Neural cell (in vitro differentiated cells): Measurements from ENCODE around the gene TNFRSF19. TPM values are rescaled to one million over a fixed set of nuclear protein-coding genes. Genes with fewer than 3 reads are reported as not detected.

Source experiments
- H2AFZ ChIP-seq: fragments of 200-600, 300-800 bp; sonication (generic), shearing (Covaris generic); 2 replicates; pipeline ENCODE4 v1.6.0; 2014; ENCODE audit warnings: low read depth, mild to moderate bottlenecking, antibody characterized with exemption, low read length, moderate library complexity
- H3F3A ChIP-seq: fragments of 200-600 bp; shearing (Covaris generic); 2 replicates; pipeline ENCODE4 v1.6.1; 2016; ENCODE audit warnings: mild to moderate bottlenecking, moderate library complexity, mixed read lengths, antibody characterized with exemption, low read length; ENCODE audit not compliant: insufficient read depth, poor library complexity, severe bottlenecking
- H3K27ac ChIP-seq: fragments of 200-600, 300-800 bp; sonication (generic), shearing (Covaris generic); 2 replicates; pipeline ENCODE4 v1.5.1; 2014; ENCODE audit warnings: mild to moderate bottlenecking, low read length, moderate library complexity
- H3K27me3 ChIP-seq: fragments of 300-800, 200-600 bp; sonication (generic), shearing (Covaris generic); 2 replicates; pipeline ENCODE4 v1.6.0; 2014; ENCODE audit warnings: mild to moderate bottlenecking, low read depth, low read length, moderate library complexity; ENCODE audit not compliant: insufficient read depth
- H3K36me3 ChIP-seq: fragments of 300-800, 200-600 bp; sonication (generic), shearing (Covaris generic); 2 replicates; pipeline ENCODE4 v1.5.1; 2014; ENCODE audit warnings: mild to moderate bottlenecking, antibody characterized with exemption, low read length, moderate library complexity; ENCODE audit not compliant: insufficient read depth
- H3K4me2 ChIP-seq: fragments of 300-800, 200-600 bp; sonication (generic), shearing (Covaris generic); 2 replicates; pipeline ENCODE4 v1.6.0; 2014; ENCODE audit warnings: mild to moderate bottlenecking, low read length
- H3K4me3 ChIP-seq: fragments of 300-800, 200-600 bp; sonication (generic), shearing (Covaris generic); 2 replicates; pipeline ENCODE4 v1.5.1; 2014; ENCODE audit warnings: mild to moderate bottlenecking, low read length, moderate library complexity
- H3K79me2 ChIP-seq: fragments of 200-600 bp; shearing (Covaris generic); replicated peaks from 2 replicates; pipeline ENCODE4 v1.6.0; 2014; ENCODE audit warnings: mild to moderate bottlenecking, low read length, moderate library complexity; ENCODE audit not compliant: insufficient read depth
- H3K9ac ChIP-seq: fragments of 300-800, 200-600 bp; sonication (generic), shearing (Covaris generic); 2 replicates; pipeline ENCODE4 v1.6.1; 2016; ENCODE audit warnings: mild to moderate bottlenecking, low read length, mixed read lengths
- H3K9me2 ChIP-seq: fragments of 200-600 bp; shearing (Covaris generic); 2 replicates; pipeline ENCODE4 v1.6.1; 2016; ENCODE audit warnings: mild to moderate bottlenecking, low read length, mixed read lengths; ENCODE audit not compliant: insufficient read depth
- H3K9me3 ChIP-seq: fragments of 200-600, 300-800 bp; sonication (generic), shearing (Covaris generic); 2 replicates; pipeline ENCODE4 v1.6.1; 2016; ENCODE audit warnings: mild to moderate bottlenecking, mixed run types, low read length, moderate library complexity, mixed read lengths
- H4K20me1 ChIP-seq: fragments of 200-600 bp; shearing (Covaris generic); 2 replicates; pipeline ENCODE4 v1.6.1; 2016; ENCODE audit warnings: mild to moderate bottlenecking, mixed run types; ENCODE audit not compliant: insufficient read depth
- EP300 ChIP-seq: fragments of 450-650 bp; conservative IDR thresholded peaks from 2 replicates; pipeline ENCODE4 v1.6.1; 2014; ENCODE audit warnings: antibody characterized with exemption, mild to moderate bottlenecking, moderate library complexity; ENCODE audit not compliant: poor library complexity, severe bottlenecking
- EZH2 ChIP-seq: fragments of 200-600, 300-800 bp; shearing (Covaris generic), sonication (generic); IDR thresholded peaks from 2 replicates; pipeline ENCODE4 v1.6.1; 2014; ENCODE audit warnings: antibody characterized with exemption, low read length, borderline replicate concordance, mild to moderate bottlenecking; ENCODE audit not compliant: insufficient read depth, poor library complexity, severe bottlenecking
- MXI1 ChIP-seq: fragments of 450-650 bp; conservative IDR thresholded peaks from 2 replicates; pipeline ENCODE4 v1.6.1; 2014; ENCODE audit warnings: antibody characterized with exemption, mild to moderate bottlenecking; ENCODE audit not compliant: poor library complexity, severe bottlenecking
- POLR2AphosphoS5 ChIP-seq: IDR thresholded peaks from 2 replicates; pipeline ENCODE4 v1.6.1; 2012
- RAD21 ChIP-seq: fragments of 450-650 bp; conservative IDR thresholded peaks from 2 replicates; pipeline ENCODE4 v1.6.1; 2014; ENCODE audit warnings: antibody characterized with exemption, mild to moderate bottlenecking, moderate library complexity
- SMC3 ChIP-seq: fragments of 450-650 bp; conservative IDR thresholded peaks from 2 replicates; pipeline ENCODE4 v1.6.1; 2014; ENCODE audit warnings: antibody characterized with exemption, mild to moderate bottlenecking, moderate library complexity; ENCODE audit not compliant: poor library complexity
- TAF1 ChIP-seq: IDR thresholded peaks from 2 replicates; pipeline ENCODE4 v1.6.1; 2012; ENCODE audit warnings: low read depth
- polyA plus RNA-seq: library from polyadenylated mRNA; depleted of rRNA; stranded (reverse); fragments of >200 nt; gene quantifications from 2 replicates; pipeline ENCODE4 v1.2.3, GENCODE V29; 2014
- TF ChIP-seq, protein P1 (sequence below): IDR thresholded peaks from 2 replicates; pipeline ENCODE4 v1.6.1; 2012; ENCODE audit warnings: borderline replicate concordance
- TF ChIP-seq, protein P2 (sequence below): fragments of 450-650 bp; IDR thresholded peaks from 2 replicates; pipeline ENCODE4 v1.5.1; 2014; ENCODE audit warnings: antibody characterized with exemption, mild to moderate bottlenecking, moderate library complexity; ENCODE audit not compliant: poor library complexity, severe bottlenecking

The TNFRSF19 gene
- polyA plus RNA-seq, 1 donor from 2014 or later = 3.3 TPM

DNA sequence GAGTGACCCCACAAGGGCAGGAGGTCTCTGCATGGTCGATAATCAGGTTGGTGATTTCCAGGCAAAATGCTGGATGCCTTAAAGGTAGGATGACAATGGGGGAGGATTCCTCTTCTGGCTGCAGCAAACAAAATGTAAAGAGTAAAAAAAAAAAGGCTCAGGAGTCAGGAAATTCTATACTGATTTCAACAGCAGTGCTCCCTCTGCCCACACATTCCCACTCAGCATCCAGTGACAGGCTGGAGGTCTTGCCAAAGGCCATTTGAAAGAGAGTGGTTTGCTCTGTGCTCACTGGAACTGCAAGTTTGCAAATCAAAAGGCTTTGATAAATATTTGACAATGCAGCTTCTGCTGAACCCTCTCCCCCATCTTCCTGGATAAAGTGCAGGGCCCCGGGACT, 135.4 kb downstream of the TNFRSF19 start:
- no peak overlapping the region for H3K4me2 ChIP-seq

DNA sequence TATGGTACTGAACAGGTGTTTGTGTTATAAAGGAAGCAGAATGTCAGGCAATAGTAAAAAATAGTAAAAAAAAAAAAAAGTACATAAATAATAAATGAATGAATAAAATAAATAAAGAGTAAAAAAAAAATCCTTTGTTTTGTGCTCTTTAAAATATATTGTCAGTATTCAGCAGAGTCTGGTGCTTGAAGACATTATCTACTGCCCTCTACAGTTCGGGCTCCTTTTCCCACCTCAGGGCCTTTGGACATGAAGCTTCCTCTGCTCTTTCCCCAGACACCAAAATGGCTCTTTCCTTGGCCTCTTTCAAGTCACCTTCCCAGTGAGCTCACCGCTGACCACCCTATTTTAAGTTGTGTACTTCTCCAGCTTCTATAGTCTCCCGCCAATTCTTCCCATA, 137.5 kb downstream of the TNFRSF19 start:
- H3K27ac ChIP-seq = no peak overlapping the region
- no peak overlapping the region for H3K4me3 ChIP-seq
- no peaks in the 10 kb centered on the region for H3K27me3 ChIP-seq
- no peak overlapping the region for H3K9ac ChIP-seq
- H4K20me1 ChIP-seq = no peaks in the 10 kb centered on the region
- H3K9me2 ChIP-seq = no peaks in the 10 kb centered on the region
- no peak overlapping the region for H2AFZ ChIP-seq
- no peaks in the 10 kb centered on the region for H3K79me2 ChIP-seq
- no peaks in the 10 kb centered on the region for H3K9me3 ChIP-seq
- H3F3A ChIP-seq = no peaks in the 10 kb centered on the region
- H3K36me3 ChIP-seq = no peaks in the 10 kb centered on the region
- TF ChIP-seq TAF1 (no peak), EZH2 (no peak)
- TF ChIP-seq, protein P1, sequence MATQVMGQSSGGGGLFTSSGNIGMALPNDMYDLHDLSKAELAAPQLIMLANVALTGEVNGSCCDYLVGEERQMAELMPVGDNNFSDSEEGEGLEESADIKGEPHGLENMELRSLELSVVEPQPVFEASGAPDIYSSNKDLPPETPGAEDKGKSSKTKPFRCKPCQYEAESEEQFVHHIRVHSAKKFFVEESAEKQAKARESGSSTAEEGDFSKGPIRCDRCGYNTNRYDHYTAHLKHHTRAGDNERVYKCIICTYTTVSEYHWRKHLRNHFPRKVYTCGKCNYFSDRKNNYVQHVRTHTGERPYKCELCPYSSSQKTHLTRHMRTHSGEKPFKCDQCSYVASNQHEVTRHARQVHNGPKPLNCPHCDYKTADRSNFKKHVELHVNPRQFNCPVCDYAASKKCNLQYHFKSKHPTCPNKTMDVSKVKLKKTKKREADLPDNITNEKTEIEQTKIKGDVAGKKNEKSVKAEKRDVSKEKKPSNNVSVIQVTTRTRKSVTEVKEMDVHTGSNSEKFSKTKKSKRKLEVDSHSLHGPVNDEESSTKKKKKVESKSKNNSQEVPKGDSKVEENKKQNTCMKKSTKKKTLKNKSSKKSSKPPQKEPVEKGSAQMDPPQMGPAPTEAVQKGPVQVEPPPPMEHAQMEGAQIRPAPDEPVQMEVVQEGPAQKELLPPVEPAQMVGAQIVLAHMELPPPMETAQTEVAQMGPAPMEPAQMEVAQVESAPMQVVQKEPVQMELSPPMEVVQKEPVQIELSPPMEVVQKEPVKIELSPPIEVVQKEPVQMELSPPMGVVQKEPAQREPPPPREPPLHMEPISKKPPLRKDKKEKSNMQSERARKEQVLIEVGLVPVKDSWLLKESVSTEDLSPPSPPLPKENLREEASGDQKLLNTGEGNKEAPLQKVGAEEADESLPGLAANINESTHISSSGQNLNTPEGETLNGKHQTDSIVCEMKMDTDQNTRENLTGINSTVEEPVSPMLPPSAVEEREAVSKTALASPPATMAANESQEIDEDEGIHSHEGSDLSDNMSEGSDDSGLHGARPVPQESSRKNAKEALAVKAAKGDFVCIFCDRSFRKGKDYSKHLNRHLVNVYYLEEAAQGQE = no peak
- H3K4me2 ChIP-seq = no peak overlapping the region

More for the DNA sequence above, 135.4 kb downstream of the TNFRSF19 start:
- H3K27ac ChIP-seq = no peak overlapping the region
- H3F3A ChIP-seq = no peaks in the 10 kb centered on the region
- H3K9ac ChIP-seq = no peak overlapping the region
- H4K20me1 ChIP-seq = no peaks in the 10 kb centered on the region
- H3K9me2 ChIP-seq = no peaks in the 10 kb centered on the region
- no peak overlapping the region for H2AFZ ChIP-seq
- no peak overlapping the region for H3K4me3 ChIP-seq
- H3K79me2 ChIP-seq = no peaks in the 10 kb centered on the region
- TF ChIP-seq MXI1 = no peak
- TF ChIP-seq EP300 = no peak
- TF ChIP-seq TAF1 = no peak
- no peak for TF ChIP-seq EZH2
- TF ChIP-seq RAD21 = no peak
- no peak for TF ChIP-seq SMC3
- no peak for TF ChIP-seq POLR2AphosphoS5
- TF ChIP-seq, protein P2, sequence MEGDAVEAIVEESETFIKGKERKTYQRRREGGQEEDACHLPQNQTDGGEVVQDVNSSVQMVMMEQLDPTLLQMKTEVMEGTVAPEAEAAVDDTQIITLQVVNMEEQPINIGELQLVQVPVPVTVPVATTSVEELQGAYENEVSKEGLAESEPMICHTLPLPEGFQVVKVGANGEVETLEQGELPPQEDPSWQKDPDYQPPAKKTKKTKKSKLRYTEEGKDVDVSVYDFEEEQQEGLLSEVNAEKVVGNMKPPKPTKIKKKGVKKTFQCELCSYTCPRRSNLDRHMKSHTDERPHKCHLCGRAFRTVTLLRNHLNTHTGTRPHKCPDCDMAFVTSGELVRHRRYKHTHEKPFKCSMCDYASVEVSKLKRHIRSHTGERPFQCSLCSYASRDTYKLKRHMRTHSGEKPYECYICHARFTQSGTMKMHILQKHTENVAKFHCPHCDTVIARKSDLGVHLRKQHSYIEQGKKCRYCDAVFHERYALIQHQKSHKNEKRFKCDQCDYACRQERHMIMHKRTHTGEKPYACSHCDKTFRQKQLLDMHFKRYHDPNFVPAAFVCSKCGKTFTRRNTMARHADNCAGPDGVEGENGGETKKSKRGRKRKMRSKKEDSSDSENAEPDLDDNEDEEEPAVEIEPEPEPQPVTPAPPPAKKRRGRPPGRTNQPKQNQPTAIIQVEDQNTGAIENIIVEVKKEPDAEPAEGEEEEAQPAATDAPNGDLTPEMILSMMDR = no peak
- TF ChIP-seq, protein P1 = no peak
- H3K36me3 ChIP-seq = no peaks in the 10 kb centered on the region
- no peaks in the 10 kb centered on the region for H3K9me3 ChIP-seq
- H3K27me3 ChIP-seq = no peaks in the 10 kb centered on the region
